ENCODE results near the gene TTLL11.

GRCh38 chr9:121963528-121963995 is 129.5 kb downstream of the TTLL11 start:
- TF ChIP-seq EP300 (IDR thresholded peaks at IDR 0.05; ENCODE audit: borderline replicate concordance) (no peak), RAD21 (IDR thresholded peaks at IDR 0.05; ENCODE audit: low read depth) (no peak), CREB1 (IDR thresholded peaks at IDR 0.05; ENCODE audit: low read depth) (no peak), YY1 (IDR thresholded peaks at IDR 0.05; ENCODE audit: low read depth) (no peak), MAX (IDR thresholded peaks at IDR 0.05) (no peak), TAF1 (IDR thresholded peaks at IDR 0.05; ENCODE audit: low read depth) (no peak), REST (IDR thresholded peaks at IDR 0.05; ENCODE audit: low read depth) (no peak)
- TF ChIP-seq, protein P1, sequence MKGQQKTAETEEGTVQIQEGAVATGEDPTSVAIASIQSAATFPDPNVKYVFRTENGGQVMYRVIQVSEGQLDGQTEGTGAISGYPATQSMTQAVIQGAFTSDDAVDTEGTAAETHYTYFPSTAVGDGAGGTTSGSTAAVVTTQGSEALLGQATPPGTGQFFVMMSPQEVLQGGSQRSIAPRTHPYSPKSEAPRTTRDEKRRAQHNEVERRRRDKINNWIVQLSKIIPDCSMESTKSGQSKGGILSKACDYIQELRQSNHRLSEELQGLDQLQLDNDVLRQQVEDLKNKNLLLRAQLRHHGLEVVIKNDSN (IDR thresholded peaks at IDR 0.05), result no peak

All from Ishikawa (cell line).